GM21360 (cell line): ENCODE data around the gene GRID1.

Experiments used
- ATAC-seq: cut with Tn5 transposase; IDR thresholded peaks from one replicate; pipeline ENCODE4 v1.9.1; 2021; ENCODE audit warnings: mild to moderate bottlenecking, moderate library complexity; ENCODE audit not compliant: unreplicated experiment

GRID1 gene

GRCh38 chr10:85600026-85600743, 766.4 kb downstream of the GRID1 start:
- ATAC-seq: no peak

GRCh38 chr10:85599081-85599480, 767.5 kb downstream of the GRID1 start:
- ATAC-seq: no peak

- ATAC-seq: peak; percentile 61
Observed at GRCh38 chr10:85598646-85599045, 767.9 kb downstream of the GRID1 start.

GRCh38 chr10:85597006-85597405, 769.6 kb downstream of the GRID1 start:
- no peak for ATAC-seq

- no peak for ATAC-seq
Observed at GRCh38 chr10:85596389-85596788, 770.2 kb downstream of the GRID1 start.

GRCh38 chr10:85594239-85594638, 772.4 kb downstream of the GRID1 start:
- no peak for ATAC-seq

GRCh38 chr10:85593226-85593772, 773.3 kb downstream of the GRID1 start:
- no peak for ATAC-seq

- ATAC-seq: no peak
Observed at GRCh38 chr10:85581371-85581770, 785.2 kb downstream of the GRID1 start.

GRCh38 chr10:85580585-85580984, 786.0 kb downstream of the GRID1 start:
- no peak for ATAC-seq

- no peak for ATAC-seq
Observed at GRCh38 chr10:85578860-85579259, 787.7 kb downstream of the GRID1 start.

GRCh38 chr10:85575441-85575840, 791.2 kb downstream of the GRID1 start:
- ATAC-seq: no peak

GRCh38 chr10:85570871-85571270, 795.7 kb downstream of the GRID1 start:
- no peak for ATAC-seq

GRCh38 chr10:85565381-85565780, 801.2 kb downstream of the GRID1 start:
- ATAC-seq: no peak

- no peak for ATAC-seq
Observed at GRCh38 chr10:85558533-85558932, 808.1 kb downstream of the GRID1 start.

- ATAC-seq: no peak
Observed at GRCh38 chr10:85557706-85558105, 808.9 kb downstream of the GRID1 start.

GRCh38 chr10:85557077-85557476, 809.5 kb downstream of the GRID1 start:
- no peak for ATAC-seq
